ENCODE measurements around the gene TMEM92. TPM values are rescaled to one million over a fixed set of nuclear protein-coding genes. Genes with fewer than 3 reads are reported as not detected.
"Not testable (repeated sequence)": the region's sequence is repeated elsewhere in the genome, so short reads cannot be mapped to it uniquely, and the experiment has no call there.

Gene TMEM92
- total RNA-seq, 1 donor from 2014 or later = 13.2 TPM

- TF ChIP-seq CTCF (conservative IDR thresholded peaks at IDR 0.05; ENCODE audit: low read depth, low read length) = no peak
- no peak overlapping the region for H3K4me3 ChIP-seq (ENCODE audit: low read depth, low read length)
- DNase-seq (ENCODE audit: low read depth) = no peak
Measured at GRCh38 chr17:50299776-50300175, 25.5 kb downstream of the TMEM92 start.

- DNase-seq (ENCODE audit: low read depth) = not testable (repeated sequence)
Measured at GRCh38 chr17:50300824-50301223, 26.6 kb downstream of the TMEM92 start.

GRCh38 chr17:50301891-50302584, 27.8 kb downstream of the TMEM92 start:
- DNase-seq (ENCODE audit: low read depth) = no peak
- H3K4me3 ChIP-seq (ENCODE audit: low read depth, low read length) = no peak overlapping the region
- TF ChIP-seq CTCF (conservative IDR thresholded peaks at IDR 0.05; ENCODE audit: low read depth, low read length) = no peak

More at GRCh38 chr17:50300824-50301223, 26.6 kb downstream of the TMEM92 start:
- H3K4me3 ChIP-seq (ENCODE audit: low read depth, low read length) = not testable (repeated sequence)

- TF ChIP-seq CTCF (conservative IDR thresholded peaks at IDR 0.05; ENCODE audit: low read depth, low read length) = no peak
- no peak overlapping the region for H3K4me3 ChIP-seq (ENCODE audit: low read depth, low read length)
- DNase-seq (ENCODE audit: low read depth) = no peak
Measured at GRCh38 chr17:50303051-50303450, 28.8 kb downstream of the TMEM92 start.

- TF ChIP-seq CTCF (conservative IDR thresholded peaks at IDR 0.05; ENCODE audit: low read depth, low read length) = no peak
- no peak overlapping the region for H3K4me3 ChIP-seq (ENCODE audit: low read depth, low read length)
- DNase-seq (ENCODE audit: low read depth) = no peak
Measured at GRCh38 chr17:50303596-50303995, 29.3 kb downstream of the TMEM92 start.

GRCh38 chr17:50304781-50305404, 30.6 kb downstream of the TMEM92 start:
- H3K4me3 ChIP-seq (ENCODE audit: low read depth, low read length) = no peak overlapping the region
- no peak for TF ChIP-seq CTCF (conservative IDR thresholded peaks at IDR 0.05; ENCODE audit: low read depth, low read length)
- no peak for DNase-seq (ENCODE audit: low read depth)

GRCh38 chr17:50307654-50308053, 33.4 kb downstream of the TMEM92 start:
- TF ChIP-seq CTCF (conservative IDR thresholded peaks at IDR 0.05; ENCODE audit: low read depth, low read length) = no peak
- DNase-seq (ENCODE audit: low read depth) = no peak
- no peak overlapping the region for H3K4me3 ChIP-seq (ENCODE audit: low read depth, low read length)

All from epithelial cell of proximal tubule (primary cell).